IgD-negative memory B cell (primary cell): Measurements from ENCODE around the gene ERC2. TPM values are rescaled to one million over a fixed set of nuclear protein-coding genes. Genes with fewer than 3 reads are reported as not detected.

Experiments
- H3K27ac Mint-ChIP-seq, 3 donors: one replicate each; pipeline ENCODE4 v1.8.0; 2020 to 2022; ENCODE audit warnings: mild to moderate bottlenecking in 3 of 3, mixed read lengths in 3 of 3, moderate library complexity in 1 of 3
- H3K27me3 Mint-ChIP-seq: one replicate; pipeline ENCODE4 v1.8.0; 2021; ENCODE audit warnings: mixed read lengths
- H3K36me3 Mint-ChIP-seq: one replicate; pipeline ENCODE4 v1.8.0; 2020; ENCODE audit warnings: mild to moderate bottlenecking, mixed read lengths
- H3K4me1 Mint-ChIP-seq, 3 donors: one replicate each; pipeline ENCODE4 v1.8.0; 2020 to 2022; ENCODE audit warnings: mixed read lengths in 3 of 3, mild to moderate bottlenecking in 1 of 3
- H3K4me3 Mint-ChIP-seq, 4 donors: one replicate each; pipeline ENCODE4 v1.8.0; 2020 to 2022; ENCODE audit warnings: mild to moderate bottlenecking in 4 of 4, mixed read lengths in 4 of 4, moderate library complexity in 3 of 4
- H3K9me3 Mint-ChIP-seq, 3 donors: one replicate each; pipeline ENCODE4 v1.8.0; 2020 to 2021; ENCODE audit warnings: mixed read lengths in 3 of 3, mild to moderate bottlenecking in 1 of 3
- polyA plus RNA-seq: library from polyadenylated mRNA; unstranded; fragments of 300-500 nt; fragmentation: Illumina TruSeq; gene quantifications from one replicate; pipeline ENCODE4 v1.2.3, GENCODE V29; 2021

ERC2 gene
- polyA plus RNA-seq, 1 donor from 2014 or later, result not detected

DNA sequence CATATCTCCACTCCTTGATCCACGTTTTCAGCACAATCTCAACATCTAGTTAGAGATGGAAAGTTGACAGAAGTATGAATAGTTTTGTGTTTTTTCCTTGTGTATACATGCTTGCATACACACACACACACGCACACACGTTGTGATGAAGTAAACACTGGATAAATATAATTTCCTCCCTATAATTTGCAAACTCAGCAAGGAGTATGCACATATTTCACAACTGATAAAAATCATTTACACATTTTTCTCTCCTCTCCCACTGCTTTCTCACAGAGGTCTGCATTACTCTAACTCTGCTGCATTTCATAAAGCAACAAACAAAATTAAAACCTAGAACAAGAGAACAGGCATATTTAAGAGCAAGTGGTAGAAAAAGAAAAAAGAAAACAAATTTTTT, 320.9 kb downstream of the ERC2 start:
- H3K27me3 Mint-ChIP-seq, result no peaks in the 10 kb centered on the region
- no peak overlapping the region for H3K27ac Mint-ChIP-seq
- H3K36me3 Mint-ChIP-seq, result no peaks in the 10 kb centered on the region
- H3K9me3 Mint-ChIP-seq, result no peaks in the 10 kb centered on the region
- H3K4me1 Mint-ChIP-seq, result no peaks in the 10 kb centered on the region
- H3K4me3 Mint-ChIP-seq, result no peak overlapping the region

DNA sequence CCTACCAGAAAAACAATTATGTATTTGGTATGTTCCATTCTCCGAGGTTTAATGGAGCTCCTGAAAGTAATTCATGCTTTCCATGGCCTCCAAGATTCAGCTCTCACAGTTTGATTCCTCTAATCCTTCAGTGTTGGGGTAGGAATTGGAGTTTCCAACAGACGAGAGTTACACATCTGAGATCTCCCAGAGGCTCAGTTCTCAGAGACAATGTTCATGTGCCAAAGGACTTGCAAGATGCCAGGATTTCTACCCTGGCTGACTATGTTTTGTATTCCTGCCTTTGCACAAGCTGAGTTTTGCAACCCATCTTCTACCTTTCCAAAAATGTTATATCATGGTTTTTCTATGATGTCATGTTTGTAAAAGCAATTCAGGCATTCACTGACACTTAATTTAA, 322.9 kb downstream of the ERC2 start:
- Mint-ChIP-seq H3K4me1 (no peaks in the 10 kb centered on the region), H3K9me3 (no peaks in the 10 kb centered on the region), H3K27ac (no peak overlapping the region), H3K27me3 (no peaks in the 10 kb centered on the region), H3K4me3 (no peak overlapping the region), H3K36me3 (no peaks in the 10 kb centered on the region)

DNA sequence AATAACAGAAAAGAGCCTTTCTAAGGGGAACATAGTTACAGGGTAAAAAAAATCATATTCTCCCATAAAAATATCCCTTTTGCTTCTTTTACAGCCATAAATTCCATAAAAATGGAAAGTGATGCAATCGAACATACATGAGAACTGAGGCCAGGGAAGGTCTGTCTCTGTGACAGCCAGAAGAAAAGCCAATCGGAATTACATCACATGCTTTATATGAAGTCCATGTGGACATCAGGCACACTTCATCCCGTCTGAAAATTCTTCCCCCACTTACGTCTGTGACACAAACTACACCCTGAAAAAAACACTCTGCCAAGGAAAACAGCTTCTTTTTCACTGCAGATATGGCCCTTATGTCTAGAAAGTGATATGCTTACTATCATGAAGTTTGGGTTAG, 323.5 kb downstream of the ERC2 start:
- Mint-ChIP-seq H3K4me1 (no peaks in the 10 kb centered on the region), H3K27ac (no peak overlapping the region), H3K4me3 (no peak overlapping the region), H3K36me3 (no peaks in the 10 kb centered on the region), H3K9me3 (no peaks in the 10 kb centered on the region), H3K27me3 (no peaks in the 10 kb centered on the region)

DNA sequence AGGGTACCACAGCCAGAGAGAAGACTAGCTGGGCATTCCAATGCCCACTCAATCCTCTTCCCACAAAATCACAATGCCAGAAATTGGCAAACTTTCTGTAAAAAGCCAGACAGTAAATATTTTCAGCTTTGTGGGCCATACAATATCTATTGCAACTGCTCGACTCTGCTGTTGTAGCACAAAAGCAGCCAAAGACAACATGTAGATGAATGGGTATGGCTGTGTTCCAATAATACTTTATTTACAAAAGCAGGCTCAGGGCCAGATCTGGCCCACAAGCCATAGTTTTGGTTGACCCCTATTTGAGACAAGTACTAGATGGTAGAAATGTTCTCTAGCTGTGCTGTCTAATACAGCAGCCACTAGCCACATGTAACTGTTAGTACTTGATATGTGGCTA, 330.9 kb downstream of the ERC2 start:
- no peak overlapping the region for H3K27ac Mint-ChIP-seq
- H3K36me3 Mint-ChIP-seq, result no peaks in the 10 kb centered on the region
- H3K4me1 Mint-ChIP-seq, result no peaks in the 10 kb centered on the region
- no peak overlapping the region for H3K4me3 Mint-ChIP-seq
- no peaks in the 10 kb centered on the region for H3K27me3 Mint-ChIP-seq
- H3K9me3 Mint-ChIP-seq, result no peaks in the 10 kb centered on the region

DNA sequence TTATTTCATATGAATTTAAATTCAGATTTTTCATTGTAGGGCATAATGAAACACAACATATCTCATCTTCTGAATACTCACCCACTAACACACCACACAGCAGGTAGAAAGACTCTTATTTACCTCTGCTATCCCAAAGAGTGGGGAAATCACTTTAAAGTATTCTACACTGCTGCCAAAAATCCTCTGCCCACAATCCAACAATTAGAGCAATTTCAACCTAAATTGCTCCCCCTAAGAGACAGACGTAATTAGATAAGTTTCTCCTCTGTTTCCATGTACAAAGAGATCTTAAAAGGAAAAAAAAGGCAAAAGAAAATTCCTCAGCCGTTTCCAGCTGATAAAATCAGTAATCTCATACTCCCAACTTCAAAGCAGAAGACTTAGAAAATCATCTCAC, 331.8 kb downstream of the ERC2 start:
- no peaks in the 10 kb centered on the region for H3K27me3 Mint-ChIP-seq
- H3K4me3 Mint-ChIP-seq, result no peak overlapping the region
- H3K4me1 Mint-ChIP-seq, result no peaks in the 10 kb centered on the region
- no peak overlapping the region for H3K27ac Mint-ChIP-seq
- H3K9me3 Mint-ChIP-seq, result peaks cover 0 to 1% (median 0%) of the 10 kb centered on the region in 3 donors
- H3K36me3 Mint-ChIP-seq, result no peaks in the 10 kb centered on the region

DNA sequence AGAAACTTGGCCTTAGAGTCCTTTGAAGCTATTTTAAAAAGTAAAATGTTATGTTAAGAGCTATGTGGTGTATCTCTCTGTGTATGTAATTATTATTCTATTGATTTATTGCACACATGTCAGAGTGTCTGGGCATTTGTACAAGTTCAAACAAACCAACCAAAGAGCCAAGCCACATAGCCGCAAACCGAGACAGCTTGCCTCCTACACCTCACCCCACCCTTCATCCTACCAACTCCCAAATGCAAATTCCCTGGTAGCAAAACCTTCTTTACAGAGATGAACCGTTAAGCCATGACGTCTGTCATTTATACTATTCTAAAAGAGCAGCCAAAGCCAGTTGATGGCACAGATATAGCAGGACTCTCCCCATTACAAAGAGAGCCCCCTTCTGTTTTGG, 332.3 kb downstream of the ERC2 start:
- no peaks in the 10 kb centered on the region for H3K4me1 Mint-ChIP-seq
- no peaks in the 10 kb centered on the region for H3K36me3 Mint-ChIP-seq
- H3K27ac Mint-ChIP-seq, result no peak overlapping the region
- H3K4me3 Mint-ChIP-seq, result no peak overlapping the region
- no peaks in the 10 kb centered on the region for H3K27me3 Mint-ChIP-seq
- H3K9me3 Mint-ChIP-seq, result peaks cover 0 to 3% (median 0%) of the 10 kb centered on the region in 3 donors

DNA sequence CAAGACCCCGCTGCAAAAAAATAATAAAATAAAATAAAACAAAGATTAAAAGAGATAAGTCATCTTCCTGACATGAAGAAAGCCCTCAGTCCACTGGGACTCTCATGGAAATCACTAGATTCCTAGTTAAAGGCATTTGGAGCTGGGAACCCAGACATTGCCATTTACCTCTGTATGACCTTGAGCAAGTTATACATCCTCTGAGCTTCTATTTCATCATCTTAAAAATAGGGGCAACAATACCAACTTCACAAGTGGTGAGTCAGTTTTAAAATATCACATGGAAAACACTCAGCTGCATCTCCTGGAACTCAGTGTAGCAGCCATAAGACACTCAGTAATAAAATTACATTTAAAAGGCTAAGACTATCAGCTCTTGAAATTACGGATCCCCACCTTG, 334.8 kb downstream of the ERC2 start:
- H3K36me3 Mint-ChIP-seq, result no peaks in the 10 kb centered on the region
- no peaks in the 10 kb centered on the region for H3K4me1 Mint-ChIP-seq
- H3K9me3 Mint-ChIP-seq, result peaks cover 0 to 3% (median 3%) of the 10 kb centered on the region in 3 donors
- H3K27ac Mint-ChIP-seq, result no peak overlapping the region
- no peak overlapping the region for H3K4me3 Mint-ChIP-seq
- H3K27me3 Mint-ChIP-seq, result peaks cover 1% of the 10 kb centered on the region

DNA sequence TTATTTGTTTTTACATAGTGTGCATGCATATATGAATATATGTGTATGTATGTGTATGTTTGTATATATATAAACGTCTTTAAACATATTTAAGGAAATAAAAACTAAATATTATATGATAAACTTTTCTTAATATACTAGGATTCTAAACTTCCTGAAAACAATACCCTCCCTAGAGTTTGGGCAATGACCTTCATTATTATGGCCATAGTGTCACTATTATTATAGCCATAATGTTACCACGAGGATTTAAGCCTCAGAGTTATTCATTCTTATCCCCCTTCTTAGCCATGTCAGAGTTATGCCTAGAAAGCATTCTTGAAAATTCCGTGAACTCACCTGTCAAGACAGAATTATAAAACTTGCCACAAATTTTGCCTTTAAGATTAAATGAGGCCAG, 335.5 kb downstream of the ERC2 start:
- H3K4me1 Mint-ChIP-seq, result no peaks in the 10 kb centered on the region
- peaks cover 1% of the 10 kb centered on the region for H3K27me3 Mint-ChIP-seq
- H3K9me3 Mint-ChIP-seq, result peaks cover 0 to 3% (median 3%) of the 10 kb centered on the region in 3 donors
- H3K36me3 Mint-ChIP-seq, result no peaks in the 10 kb centered on the region
- no peak overlapping the region for H3K4me3 Mint-ChIP-seq
- no peak overlapping the region for H3K27ac Mint-ChIP-seq

DNA sequence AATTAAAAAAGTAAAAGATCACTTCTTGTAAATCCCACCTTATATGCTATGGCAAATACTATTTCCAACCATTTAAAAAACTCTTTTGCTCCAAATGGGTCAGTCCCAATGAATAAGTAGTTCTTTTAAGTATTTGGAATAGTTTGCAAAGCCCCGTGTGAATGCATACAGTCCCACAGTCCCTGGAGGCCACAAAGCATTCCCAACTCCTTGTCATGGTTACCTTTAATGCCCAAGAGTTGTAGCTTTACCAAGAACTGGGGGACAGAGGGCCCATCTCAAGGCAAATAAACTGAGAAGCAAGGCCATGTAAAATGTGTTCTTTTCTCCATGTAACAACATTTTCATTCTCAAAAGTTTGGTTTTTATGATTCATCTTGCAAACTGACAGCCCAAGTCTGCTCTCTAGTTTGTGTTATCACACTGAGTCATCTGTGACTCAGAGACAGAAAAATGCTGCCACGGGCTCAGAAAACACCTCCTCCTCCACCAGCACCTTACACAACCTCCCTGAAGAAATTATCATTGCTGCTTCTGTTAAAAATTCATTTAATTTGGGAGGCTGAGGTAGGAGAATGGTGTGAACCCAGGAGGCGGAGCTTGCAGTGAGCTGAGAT, 336.2 kb downstream of the ERC2 start:
- Mint-ChIP-seq H3K27ac (no peak overlapping the region), H3K27me3 (peaks cover 1% of the 10 kb centered on the region), H3K9me3 (peaks cover 0 to 3% (median 3%) of the 10 kb centered on the region in 3 donors), H3K36me3 (no peaks in the 10 kb centered on the region), H3K4me1 (no peaks in the 10 kb centered on the region), H3K4me3 (no peak overlapping the region)

DNA sequence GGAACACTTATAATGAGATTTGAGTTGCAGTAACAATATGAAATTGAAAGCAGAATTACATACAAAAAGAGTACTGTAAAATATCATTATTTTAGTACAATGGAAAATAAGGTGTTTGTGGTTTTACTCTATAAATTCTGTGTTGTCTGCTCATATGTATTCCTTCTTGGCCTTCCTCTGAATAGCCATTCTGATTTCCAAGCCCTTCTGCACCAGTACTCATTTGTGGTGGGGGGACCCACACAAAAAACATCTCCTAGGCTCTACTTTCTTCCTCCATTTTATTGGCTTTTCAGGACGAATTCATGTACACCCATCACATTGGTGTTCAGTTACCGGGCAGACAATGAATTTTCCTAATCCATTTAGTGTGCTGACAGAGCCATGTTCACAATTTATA, 338.2 kb downstream of the ERC2 start:
- H3K27ac Mint-ChIP-seq, result no peak overlapping the region
- no peaks in the 10 kb centered on the region for H3K4me1 Mint-ChIP-seq
- peaks cover 3% of the 10 kb centered on the region for H3K27me3 Mint-ChIP-seq
- H3K4me3 Mint-ChIP-seq, result no peak overlapping the region
- peaks cover 0 to 3% (median 3%) of the 10 kb centered on the region in 3 donors for H3K9me3 Mint-ChIP-seq
- no peaks in the 10 kb centered on the region for H3K36me3 Mint-ChIP-seq

DNA sequence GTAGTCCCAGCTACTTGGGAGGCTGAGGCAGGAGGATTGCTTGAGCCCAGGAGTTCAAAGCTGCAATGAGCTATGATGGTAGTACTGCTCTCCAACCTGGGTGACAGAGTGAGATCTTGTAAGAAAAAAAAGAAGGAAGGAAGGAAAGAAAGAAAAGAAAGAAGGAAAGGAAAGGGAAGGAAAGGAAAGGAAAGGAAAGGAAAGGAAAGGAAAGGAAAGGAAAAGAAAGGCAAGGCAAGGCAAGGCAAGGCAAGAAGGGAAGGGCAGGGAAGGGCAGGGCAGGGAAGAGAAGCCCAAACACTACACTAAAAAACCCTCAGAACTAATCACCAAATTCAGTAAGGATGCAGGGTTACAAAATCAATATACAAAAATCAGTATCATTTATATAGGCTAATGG, 341.6 kb downstream of the ERC2 start:
- H3K27me3 Mint-ChIP-seq, result peaks cover 5% of the 10 kb centered on the region
- H3K27ac Mint-ChIP-seq, result no peak overlapping the region
- no peak overlapping the region for H3K4me3 Mint-ChIP-seq
- H3K36me3 Mint-ChIP-seq, result no peaks in the 10 kb centered on the region
- H3K9me3 Mint-ChIP-seq, result peaks cover 0 to 3% (median 3%) of the 10 kb centered on the region in 3 donors
- no peaks in the 10 kb centered on the region for H3K4me1 Mint-ChIP-seq

DNA sequence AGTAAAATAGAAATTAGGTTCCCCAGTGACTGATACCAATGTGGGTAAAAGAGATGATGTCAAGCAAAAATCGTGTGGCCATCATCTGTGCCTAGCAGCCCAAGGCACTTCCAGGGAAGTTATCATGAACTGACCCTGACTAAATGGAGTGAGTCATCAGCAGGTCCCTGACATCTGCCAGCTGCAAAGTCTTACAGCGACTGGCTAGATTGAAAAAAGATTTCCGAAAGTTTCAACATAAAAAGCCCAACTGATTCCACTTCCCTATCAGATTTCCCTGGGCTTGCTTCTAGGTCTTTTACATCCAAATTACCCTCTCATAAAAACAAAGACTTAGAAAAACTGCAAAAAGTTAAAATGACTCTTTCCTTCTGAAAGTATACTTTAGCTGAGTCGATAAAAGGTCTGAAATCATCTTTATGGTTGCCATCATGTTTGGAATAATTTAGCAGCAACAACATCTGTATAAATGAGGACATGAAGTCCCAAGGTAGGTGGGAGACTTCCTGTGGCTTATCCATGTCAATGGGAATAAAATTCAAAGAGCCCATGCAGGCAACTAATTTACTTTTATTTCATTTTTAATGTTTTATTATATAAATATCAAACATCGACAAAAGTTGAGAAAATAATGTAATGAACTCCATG, 342.8 kb downstream of the ERC2 start:
- Mint-ChIP-seq H3K27me3 (peaks cover 5% of the 10 kb centered on the region), H3K36me3 (no peaks in the 10 kb centered on the region), H3K4me3 (no peak overlapping the region), H3K9me3 (peaks cover 0 to 3% (median 0%) of the 10 kb centered on the region in 3 donors), H3K4me1 (no peaks in the 10 kb centered on the region), H3K27ac (no peak overlapping the region)

DNA sequence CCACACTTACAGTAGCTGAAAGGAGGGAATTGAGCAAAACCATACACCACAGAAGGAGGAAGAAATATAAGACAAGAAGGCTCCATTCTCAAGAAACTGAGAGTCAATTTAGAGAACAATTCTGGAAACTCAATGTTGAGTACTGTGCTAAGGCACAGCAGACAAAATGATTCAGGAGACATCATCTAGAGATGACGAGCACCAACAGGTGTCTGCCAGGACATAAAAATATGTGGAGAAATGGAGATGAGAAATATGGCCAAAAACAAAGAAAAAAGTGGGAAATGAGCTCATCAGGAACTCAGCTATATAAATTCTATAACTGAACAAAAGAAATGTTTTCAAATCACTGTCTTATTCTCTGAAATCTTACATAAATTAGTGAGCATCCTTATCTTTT, 343.7 kb downstream of the ERC2 start:
- Mint-ChIP-seq H3K4me1 (no peaks in the 10 kb centered on the region), H3K4me3 (no peak overlapping the region), H3K9me3 (peaks cover 0 to 2% (median 0%) of the 10 kb centered on the region in 3 donors), H3K27ac (no peak overlapping the region), H3K27me3 (peaks cover 4% of the 10 kb centered on the region), H3K36me3 (peaks cover 3% of the 10 kb centered on the region)

DNA sequence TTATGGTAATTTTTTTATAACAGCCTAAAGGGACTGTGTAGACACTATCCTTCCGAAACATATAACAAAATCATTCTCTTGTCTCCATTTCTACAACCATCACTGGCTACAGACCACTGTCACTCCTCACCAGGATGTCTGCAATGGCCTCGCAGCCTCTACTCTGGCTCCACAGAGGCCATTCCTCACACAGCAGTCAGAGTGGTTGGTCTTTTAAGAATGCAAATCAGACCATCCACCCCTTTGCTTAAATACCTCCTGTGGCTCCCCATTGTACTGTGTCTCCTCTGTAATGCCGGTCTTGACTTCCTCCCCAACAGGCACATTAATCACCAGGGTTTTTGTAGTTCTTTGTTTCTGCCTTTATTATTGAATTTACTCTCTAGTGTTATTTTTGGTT, 344.8 kb downstream of the ERC2 start:
- Mint-ChIP-seq H3K4me1 (no peaks in the 10 kb centered on the region), H3K9me3 (peaks cover 0 to 2% (median 0%) of the 10 kb centered on the region in 3 donors), H3K27ac (no peak overlapping the region), H3K36me3 (peaks cover 3% of the 10 kb centered on the region), H3K4me3 (no peak overlapping the region), H3K27me3 (peaks cover 3% of the 10 kb centered on the region)

DNA sequence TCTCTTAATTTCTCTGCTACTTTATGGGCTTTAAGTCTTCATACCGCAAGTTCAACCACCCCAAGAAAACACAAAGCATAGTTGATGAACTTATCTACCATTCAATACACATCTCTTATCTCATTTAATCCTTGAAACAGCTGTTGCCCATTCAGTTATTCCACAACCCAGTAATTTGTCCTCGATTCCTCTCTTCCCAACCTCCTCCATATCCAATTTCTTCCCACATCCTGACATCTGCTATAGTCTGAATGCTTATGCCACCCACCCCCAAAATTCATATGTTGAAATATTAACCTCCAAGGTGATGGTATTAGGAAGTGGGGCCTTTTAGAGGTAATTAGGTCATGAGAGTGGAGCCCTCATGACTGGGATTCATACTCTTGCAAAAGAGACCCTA, 345.4 kb downstream of the ERC2 start:
- Mint-ChIP-seq H3K4me1 (no peaks in the 10 kb centered on the region), H3K9me3 (peaks cover 0 to 2% (median 0%) of the 10 kb centered on the region in 3 donors), H3K27ac (no peak overlapping the region), H3K27me3 (peaks cover 3% of the 10 kb centered on the region), H3K36me3 (peaks cover 3% of the 10 kb centered on the region), H3K4me3 (no peak overlapping the region)

DNA sequence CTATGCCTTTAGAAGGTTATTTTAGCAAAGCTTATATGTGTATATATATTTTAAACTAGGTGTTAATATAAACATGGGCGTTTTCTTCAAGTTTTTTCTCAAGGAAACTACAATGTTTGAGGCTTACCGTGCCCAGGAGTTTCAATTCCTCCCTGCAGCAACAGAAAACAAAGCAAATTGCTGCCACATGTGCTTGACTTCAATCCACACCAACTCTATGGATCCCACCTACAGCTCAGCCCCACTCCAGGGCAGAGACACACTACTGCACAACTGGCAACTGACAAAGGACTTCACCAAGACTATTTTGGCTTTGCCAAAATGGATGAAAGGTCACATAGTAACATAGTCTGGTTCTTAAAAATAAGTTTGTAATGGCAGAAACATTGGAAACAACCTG, 346.6 kb downstream of the ERC2 start:
- Mint-ChIP-seq H3K27ac (no peak overlapping the region), H3K4me3 (no peak overlapping the region), H3K9me3 (peaks cover 0 to 2% (median 0%) of the 10 kb centered on the region in 3 donors), H3K4me1 (no peaks in the 10 kb centered on the region), H3K36me3 (peaks cover 3% of the 10 kb centered on the region), H3K27me3 (peaks cover 3% of the 10 kb centered on the region)
